Right lobe of liver (tissue), 4 donors: ENCODE data around the gene SPATA25.

Experiments used
- CTCF ChIP-seq, 4 donors: fragments of 200-600 bp in 3 of 4; fragments of 450-650 bp in 1 of 4; IDR thresholded peaks; one replicate each; pipeline versions ENCODE4 v1.5.1 to v1.8.0; 2016 to 2022; ENCODE audit warnings: antibody characterized with exemption in 4 of 4, mild to moderate bottlenecking in 2 of 4
- POLR2A ChIP-seq: fragments of 450-650 bp; IDR thresholded peaks from one replicate; pipeline ENCODE4 v1.6.1; 2017; ENCODE audit warnings: antibody characterized with exemption, mild to moderate bottlenecking
- donor health status: DM: no; HTN: no; CAD: no.
- donor health status: DM: no; HTN: no; CAD: no.
- donor health status: DM: no; HTN: yes; CAD: no.

GRCh38 chr20:45920462-45921336 lies 33.3 kb upstream of the SPATA25 start:
- TF ChIP-seq CTCF (IDR thresholded peaks at IDR 0.05) (no peak), POLR2A (no peak)
